Pericardium fibroblast (primary cell): ENCODE measurements around the gene OXGR1. TPM values are rescaled to one million over a fixed set of nuclear protein-coding genes. Genes with fewer than 3 reads are reported as not detected.

Source experiments
- total RNA-seq: library from RNA; depleted of rRNA; stranded (reverse); fragments of >200 nt; gene quantifications from 2 replicates; pipeline ENCODE4 v1.2.3, GENCODE V29; 2015

OXGR1 gene
- not detected in 2 replicates for total RNA-seq

GRCh38 chr13:96994017-96994857 lies at the start of gene OXGR1:
TSS of gene OXGR1 (minus strand) at chr13:96994476. CDS start at chr13:96987759, 6,717 bp downstream.

Other genes with a start within 250 kb of the OXGR1 start
- 73.9 and 77.7 TPM in 2 replicates for gene MBNL2, start 227.9 kb upstream of the OXGR1 start, total RNA-seq